DMS 273 (cell line): ENCODE data around the gene PPFIBP1.

Experiments
- DNase-seq: peaks from one replicate; lab custom pipeline; 2025; ENCODE audit not compliant: unreplicated experiment; lab: John Stamatoyannopoulos, UW

PPFIBP1 gene

GRCh38 chr12:27511723-27512045 is 12.3 kb upstream of the PPFIBP1 start:
- DNase-seq: no peak

- DNase-seq: no peak
Measured at GRCh38 chr12:27513155-27513824, 10.7 kb upstream of the PPFIBP1 start.

- DNase-seq: no peak
Measured at GRCh38 chr12:27515671-27516070, 8.3 kb upstream of the PPFIBP1 start.

GRCh38 chr12:27516625-27517024 is 7.4 kb upstream of the PPFIBP1 start:
- DNase-seq: no peak

- no peak for DNase-seq
Measured at GRCh38 chr12:27517546-27517945, 6.5 kb upstream of the PPFIBP1 start.

GRCh38 chr12:27517961-27518665 is 5.9 kb upstream of the PPFIBP1 start:
- no peak for DNase-seq

- peak; percentile 15 for DNase-seq
Measured at GRCh38 chr12:27521066-27521465, 2.9 kb upstream of the PPFIBP1 start.

GRCh38 chr12:27521981-27522380 is 2.0 kb upstream of the PPFIBP1 start:
- no peak for DNase-seq

GRCh38 chr12:27523305-27523641 is 733 bp upstream of the PPFIBP1 start:
- no peak for DNase-seq

GRCh38 chr12:27524494-27524835 is 459 bp downstream of the PPFIBP1 start:
- DNase-seq: no peak

GRCh38 chr12:27524839-27525753 is 1.1 kb downstream of the PPFIBP1 start:
- DNase-seq: peak; percentile 18

- no peak for DNase-seq
Measured at GRCh38 chr12:27527512-27527911, 3.5 kb downstream of the PPFIBP1 start.

GRCh38 chr12:27528788-27529187 is 4.8 kb downstream of the PPFIBP1 start:
- no peak for DNase-seq

GRCh38 chr12:27530157-27530922 is 6.3 kb downstream of the PPFIBP1 start:
- DNase-seq: no peak

GRCh38 chr12:27531896-27532295 is 7.9 kb downstream of the PPFIBP1 start:
- DNase-seq: no peak

GRCh38 chr12:27534060-27534764 is 10.2 kb downstream of the PPFIBP1 start:
- DNase-seq: no peak

GRCh38 chr12:27534765-27535161 is 10.8 kb downstream of the PPFIBP1 start:
- DNase-seq: no peak

- DNase-seq: no peak
Measured at GRCh38 chr12:27535318-27535717, 11.3 kb downstream of the PPFIBP1 start.

- DNase-seq: no peak
Measured at GRCh38 chr12:27537855-27538675, 14.1 kb downstream of the PPFIBP1 start.

GRCh38 chr12:27539191-27539631 is 15.2 kb downstream of the PPFIBP1 start:
- no peak for DNase-seq
